Ovary (tissue), 9 donors: ENCODE results near the gene NKAIN2. TPM values are rescaled to one million over a fixed set of nuclear protein-coding genes. Genes with fewer than 3 reads are reported as not detected.

Experiments used
- DNase-seq, 5 donors: peaks; one replicate each; pipeline ENCODE4 v3.0.0-alpha.2; 2019 to 2020
- H3K27ac ChIP-seq, 2 donors: fragments of 200-600 bp; one replicate each; pipeline versions ENCODE4 v1.5.1 to v1.8.0; 2019 to 2022
- H3K27me3 ChIP-seq: fragments of 200-600 bp; one replicate; pipeline ENCODE4 v1.8.0; 2022
- H3K36me3 ChIP-seq: fragments of 200-600 bp; sonication (generic); one replicate; pipeline ENCODE4 v1.5.1; 2019
- H3K4me1 ChIP-seq: one replicate; pipeline ENCODE4 v1.8.1; 2013; ENCODE audit warnings: mild to moderate bottlenecking, moderate library complexity; ENCODE audit not compliant: insufficient read depth
- H3K4me3 ChIP-seq: fragments of 200-600 bp; sonication (generic); one replicate; pipeline ENCODE4 v1.5.1; 2017
- H3K9me3 ChIP-seq, 2 donors: fragments of 200-600 bp in 1 of 2; sonication (generic) in 1 of 2; one replicate each; pipeline versions ENCODE4 v1.5.1 to v1.8.1; 2013 to 2019; ENCODE audit warnings: mild to moderate bottlenecking in 1 of 2, moderate library complexity in 1 of 2
- CTCF ChIP-seq, 3 donors: fragments of 450-650 bp in 2 of 3; fragments of 200-600 bp in 1 of 3; IDR thresholded peaks; one replicate each; pipeline versions ENCODE4 v1.5.1 to v1.8.0; 2016 to 2022; ENCODE audit warnings: antibody characterized with exemption in 3 of 3, mild to moderate bottlenecking in 1 of 3
- EP300 ChIP-seq: sonication (generic); formaldehyde crosslinking; IDR thresholded peaks from one replicate; pipeline ENCODE4 v1.6.1; 2017; ENCODE audit warnings: antibody characterized with exemption
- POLR2A ChIP-seq: fragments of 450-650 bp; IDR thresholded peaks from one replicate; pipeline ENCODE4 v1.6.1; 2017; ENCODE audit warnings: antibody characterized with exemption, mild to moderate bottlenecking, moderate library complexity
- WGBS, 3 donors: extraction: QIAGEN DNeasy Blood & Tissue Kit in 1 of 3; methylation state at CpG; one replicate each; pipeline versions ENCODE4 v1.1.5 to v1.1.7; 2013 to 2017; 5-methylcytosine and 5-hydroxymethylcytosine counted together
- intact Hi-C, 4 donors: fragments of 100-400 bp; cut with DNase I; formaldehyde crosslinking; loops; one replicate each; pipeline versions ENCODE4 v1.11.0 to v1.15.1; 2022 to 2023
- polyA plus RNA-seq, 2 donors: library from polyadenylated mRNA; stranded (reverse); fragments of 200-250 nt in 1 of 2; fragments of 350-450 nt in 1 of 2; fragmentation: Illumina TruSeq in 1 of 2; extraction: RNeasy Lipid Tissue Mini Kit (QIAGEN cat#74804) in 1 of 2; gene quantifications; one replicate each; pipeline ENCODE4 v1.2.3, GENCODE V29; 2013 to 2014
- total RNA-seq, 7 donors: library from RNA; depleted of rRNA in 2 of 7; stranded (reverse); fragments of >200 nt in 2 of 7; fragmentation: NEBNext Ultra II Directional in 3 of 7; extraction: Animal tissue kit (Norgen Biotek cat#: 25700) in 3 of 7; gene quantifications; one replicate each; pipeline versions ENCODE4 v1.1.0 to v1.2.4, GENCODE V29; 2016 to 2023
- donor health status: DM: no; HTN: no; CAD: no; lungs with moderate emphysema.
- donor health status: DM: no; HTN: no; CAD: no.
- donor health status: Bipolar disorder and iron deficiency.
- donor health status: DM: yes; HTN: yes; CAD: no.
- donor health status: DM: no; HTN: no; CAD: no.
- donor health status: DM: yes; HTN: yes; CAD: no.

NKAIN2 gene
- total and polyA plus RNA-seq, 9 donors: 0.13 to 1.0 (median 0.40) TPM; not detected in 4

GRCh38 chr6:123804014-123804786, 535 bp downstream of the NKAIN2 start:
- Histone ChIP-seq H3K27ac (no peak overlapping the region), H3K27me3 (no peaks in the 10 kb centered on the region), H3K4me1 (peaks cover 7% of the 10 kb centered on the region), H3K9me3 (no peaks in the 10 kb centered on the region), H3K36me3 (no peaks in the 10 kb centered on the region), H3K4me3 (no peak overlapping the region)
- TF ChIP-seq POLR2A (no peak), CTCF (IDR thresholded peaks at IDR 0.05) (no peak), EP300 (no peak)
- 7 to 10% (median 8%) methylated on average over 24 to 25 of the region's 25 CpGs for WGBS, 3 donors
- intact Hi-C loops: no loop called here
- peak in 1 of 5 donors; percentile 11 for DNase-seq

GRCh38 chr6:123804787-123805540, 1.3 kb downstream of the NKAIN2 start:
- intact Hi-C loops: no loop called here

GRCh38 chr6:123805921-123806320, 2.3 kb downstream of the NKAIN2 start:
- Histone ChIP-seq H3K4me1 (peaks cover 7% of the 10 kb centered on the region), H3K27me3 (no peaks in the 10 kb centered on the region), H3K9me3 (no peaks in the 10 kb centered on the region), H3K36me3 (no peaks in the 10 kb centered on the region), H3K27ac (no peak overlapping the region), H3K4me3 (no peak overlapping the region)
- TF ChIP-seq CTCF (IDR thresholded peaks at IDR 0.05) (no peak), POLR2A (no peak), EP300 (no peak)
- intact Hi-C loops: no loop called here
- 47 to 68% (median 68%) methylated on average over 1 of the region's 1 CpG for WGBS, 3 donors
- no peak for DNase-seq

More at GRCh38 chr6:123804787-123805540, 1.3 kb downstream of the NKAIN2 start:
- no peak overlapping the region for H3K4me3 ChIP-seq
- H3K4me1 ChIP-seq: peaks cover 7% of the 10 kb centered on the region
- WGBS, 3 donors: 30 to 54% (median 36%) methylated on average over 5 of the region's 5 CpGs
- H3K27ac ChIP-seq: no peak overlapping the region
- no peak for TF ChIP-seq POLR2A
- no peak for TF ChIP-seq CTCF (IDR thresholded peaks at IDR 0.05)
- TF ChIP-seq EP300: no peak
- H3K27me3 ChIP-seq: no peaks in the 10 kb centered on the region
- no peaks in the 10 kb centered on the region for H3K36me3 ChIP-seq
- no peaks in the 10 kb centered on the region for H3K9me3 ChIP-seq
- no peak for DNase-seq

- 16 to 34% (median 19%) methylated on average over 2 of the region's 2 CpGs for whole genome bisulfite sequencing, 3 donors
- intact Hi-C loops: no loop called here
Observed at GRCh38 chr6:123806561-123806960, 2.9 kb downstream of the NKAIN2 start.

More at GRCh38 chr6:123806561-123806960, 2.9 kb downstream of the NKAIN2 start:
- Histone ChIP-seq H3K27ac (no peak overlapping the region), H3K36me3 (no peaks in the 10 kb centered on the region), H3K27me3 (no peaks in the 10 kb centered on the region), H3K4me1 (peaks cover 7% of the 10 kb centered on the region), H3K4me3 (no peak overlapping the region), H3K9me3 (no peaks in the 10 kb centered on the region)
- TF ChIP-seq POLR2A: no peak
- TF ChIP-seq EP300: no peak
- TF ChIP-seq CTCF (IDR thresholded peaks at IDR 0.05): no peak
- no peak for DNase-seq
